HG03442 (cell line): ENCODE data around the gene SLC25A41.

Experiments used
- ATAC-seq: cut with Tn5 transposase; IDR thresholded peaks from one replicate; pipeline ENCODE4 v1.9.1; 2021; ENCODE audit warnings: mild to moderate bottlenecking, moderate library complexity; ENCODE audit not compliant: unreplicated experiment

SLC25A41 gene

DNA sequence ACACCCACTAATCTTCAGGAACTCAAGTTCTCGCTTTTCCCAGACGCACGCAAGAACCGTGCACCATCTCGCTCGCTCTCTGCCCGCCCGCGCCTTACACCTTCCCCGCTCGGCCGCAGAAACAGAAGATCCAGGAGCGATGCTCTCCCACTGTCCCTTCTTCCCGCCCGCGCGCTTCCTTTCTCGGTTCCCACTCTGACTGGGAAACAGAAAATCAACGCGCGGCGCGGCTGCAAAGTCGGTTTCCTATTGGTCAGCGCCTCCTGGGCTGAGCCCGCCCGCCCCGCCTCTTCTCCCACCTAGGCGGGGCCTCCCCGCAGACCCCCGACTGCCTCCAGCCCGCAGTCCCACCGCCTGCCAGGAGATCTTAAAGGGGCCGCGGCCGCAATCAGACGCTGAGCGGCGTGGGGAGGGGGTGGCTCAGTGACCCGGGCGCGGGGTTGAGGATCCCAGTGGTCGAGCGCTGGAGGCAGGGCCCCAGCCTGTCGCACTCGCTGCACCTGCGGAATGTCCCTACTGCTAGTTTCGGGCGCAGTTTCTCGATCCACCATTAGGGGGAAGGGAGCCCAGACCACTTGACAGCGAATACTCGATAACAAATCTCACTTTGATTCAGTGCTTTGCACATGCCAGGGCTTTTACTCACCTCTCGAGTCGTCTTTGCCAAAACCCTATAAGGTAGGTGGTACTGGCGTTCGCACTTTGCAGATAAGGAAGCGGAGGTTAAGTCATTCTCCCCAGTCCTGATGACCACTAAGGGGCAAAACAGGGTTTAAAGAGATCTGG lies 26.7 kb upstream of the SLC25A41 start:
- ATAC-seq = peak; percentile 59

DNA sequence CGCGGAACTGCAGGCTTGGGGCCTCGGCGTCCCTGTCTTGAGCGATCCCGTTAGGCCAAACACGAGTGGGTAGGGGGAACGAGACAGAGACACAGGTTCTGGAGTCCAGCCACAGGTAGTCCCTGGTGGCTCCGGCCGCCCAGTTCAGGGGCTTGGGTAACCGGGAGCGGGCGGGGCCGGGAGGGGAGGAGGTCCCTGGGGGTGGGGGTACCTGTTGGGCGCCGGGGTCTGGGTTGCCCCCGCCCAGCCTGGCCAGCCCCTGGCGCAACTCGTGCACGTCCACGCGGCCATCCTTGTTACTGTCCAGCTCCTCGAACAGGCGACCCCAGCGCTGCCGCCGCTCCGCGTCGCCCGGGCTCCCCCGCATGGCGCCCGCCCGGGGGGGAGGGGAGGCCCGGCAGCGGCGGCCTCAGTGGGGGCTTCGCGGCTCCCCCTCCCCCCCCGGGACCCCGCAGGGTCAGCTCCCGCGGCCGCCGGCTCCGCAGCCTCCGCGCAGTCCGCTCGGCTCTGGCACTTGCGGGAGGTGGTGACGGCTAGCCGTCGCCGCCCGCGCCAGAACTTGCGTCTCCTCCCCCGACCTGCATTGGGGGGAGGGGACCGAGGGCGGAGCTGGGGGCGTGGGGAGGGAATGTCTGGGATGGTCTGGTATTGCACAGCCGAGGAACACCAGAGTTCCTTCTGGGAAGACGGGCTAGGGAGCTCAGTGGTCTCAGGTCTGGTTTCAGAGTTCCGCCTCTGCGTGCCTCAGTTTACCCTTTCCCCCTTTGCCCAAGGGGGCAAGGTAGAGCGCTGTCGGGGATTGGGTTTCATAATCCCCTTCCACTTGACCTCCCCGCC lies 25.9 kb upstream of the SLC25A41 start, which contains the start of gene SLC25A23:
TSS of gene SLC25A23 (minus strand) at position 531 of the 837 bp plus-strand sequence. CDS start at position 367, 164 bp downstream.
- ATAC-seq = peak; percentile 20

DNA sequence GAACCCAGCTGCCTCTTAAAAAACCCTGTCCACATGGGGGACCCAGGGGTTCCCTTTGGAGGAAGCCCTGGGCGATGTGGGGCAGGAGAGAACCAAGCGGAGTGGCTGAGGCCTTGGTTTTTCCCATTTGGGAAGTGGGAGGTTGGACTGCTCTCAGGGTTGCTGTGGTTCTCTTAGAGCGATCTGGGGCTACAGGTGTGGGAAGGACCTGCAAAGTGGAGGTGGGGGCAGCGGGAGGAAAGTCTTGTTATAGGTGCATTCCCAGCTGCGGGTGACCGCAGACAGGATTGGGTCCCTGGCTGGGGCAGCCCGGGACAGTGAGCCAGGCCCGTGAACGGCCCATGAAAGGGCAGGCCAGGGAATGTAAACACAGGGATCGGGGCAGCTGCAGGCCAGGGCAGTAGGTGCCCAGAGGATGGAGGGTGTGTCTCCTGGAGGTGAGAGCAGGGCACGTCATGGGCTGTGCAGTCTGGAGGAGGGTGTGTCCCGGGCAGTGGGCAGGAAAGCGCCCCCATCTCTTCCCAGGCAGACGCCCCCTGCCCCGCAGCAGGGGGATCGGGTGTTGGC lies 25.2 kb upstream of the SLC25A41 start:
- no peak for ATAC-seq

DNA sequence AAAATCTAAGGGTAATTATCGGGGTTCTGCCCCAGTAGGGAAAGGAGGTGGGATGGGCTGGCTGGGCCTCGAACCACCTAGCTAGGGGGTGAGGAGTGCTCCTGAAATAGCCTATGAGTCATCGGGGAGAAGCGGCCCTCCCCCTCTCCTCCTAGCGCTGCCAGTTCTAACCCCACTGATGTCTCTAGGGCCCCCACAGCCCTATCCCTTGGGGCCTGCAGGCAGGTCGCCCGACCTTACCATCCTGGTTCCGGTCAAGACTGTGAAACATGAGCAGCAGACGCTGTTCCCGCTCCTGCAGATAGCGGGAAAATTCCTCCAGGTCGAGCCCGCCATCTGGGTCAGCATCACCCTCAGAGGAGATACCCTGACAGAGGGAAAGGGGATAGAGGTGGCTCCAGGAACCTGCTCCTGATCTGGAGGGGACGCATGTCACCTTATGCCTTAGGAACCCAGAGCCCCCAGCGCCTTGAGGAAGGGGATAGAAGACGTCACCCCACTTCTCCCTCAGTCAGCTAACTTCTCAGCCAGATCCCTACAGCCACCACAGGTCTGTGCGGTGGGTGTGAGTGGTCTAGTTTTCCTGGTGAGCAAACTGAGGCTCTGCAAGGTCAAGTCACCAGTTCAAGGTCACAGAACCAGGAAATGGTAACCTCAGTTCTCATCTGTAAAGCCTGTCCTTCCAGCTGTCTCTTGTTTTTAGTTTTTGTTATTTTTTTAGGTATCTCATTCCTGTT lies 24.6 kb upstream of the SLC25A41 start:
- ATAC-seq = no peak

DNA sequence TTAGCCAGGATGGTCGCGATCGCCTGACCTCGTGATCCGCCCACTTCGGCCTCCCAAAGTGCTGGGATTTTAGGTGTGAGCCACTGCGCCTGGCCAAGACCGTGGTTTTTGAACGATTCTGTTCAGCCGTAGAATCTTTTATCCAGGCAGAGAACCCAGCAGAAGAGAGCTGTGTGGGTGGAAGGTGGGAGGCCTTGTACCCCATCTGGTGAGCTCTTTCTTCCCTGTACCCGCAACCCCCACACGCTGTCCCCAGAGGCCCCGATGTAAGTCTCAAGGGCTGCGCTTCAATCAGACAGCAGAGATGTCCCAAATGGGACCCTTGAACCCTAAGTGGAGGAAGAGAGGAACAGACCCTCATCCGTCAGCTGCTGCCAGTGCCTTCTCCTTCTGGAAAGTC lies 22.4 kb upstream of the SLC25A41 start:
- ATAC-seq = no peak

DNA sequence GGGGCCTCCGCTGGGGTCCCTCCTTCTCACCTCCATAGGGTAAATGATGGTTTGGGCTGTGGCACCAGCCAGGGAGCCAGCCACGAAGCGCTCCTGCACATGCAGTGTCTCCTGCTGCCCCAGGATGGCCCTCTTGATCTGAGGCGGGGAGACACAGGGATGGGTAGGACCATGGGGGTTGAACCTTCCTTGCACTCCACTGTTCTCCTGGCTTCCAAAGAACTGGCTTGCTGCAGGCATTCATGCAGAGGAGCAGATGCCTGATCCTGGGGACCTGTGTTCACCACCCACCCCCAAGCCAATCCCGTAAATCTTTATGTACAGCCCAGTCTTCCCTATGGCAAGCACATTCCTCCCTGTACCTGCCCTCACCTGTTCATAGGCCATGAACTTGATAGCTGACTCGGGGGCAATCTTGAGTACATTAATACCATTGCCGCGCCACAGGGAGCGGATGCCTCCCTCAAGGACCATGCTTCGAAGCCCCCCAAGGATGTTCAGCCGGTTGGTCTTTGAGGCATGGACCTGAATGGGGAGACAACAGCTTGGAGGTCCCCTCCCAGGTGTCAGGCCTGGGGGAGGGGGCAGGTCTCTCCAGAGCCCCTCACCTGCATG lies 20.5 kb upstream of the SLC25A41 start:
- ATAC-seq = no peak

DNA sequence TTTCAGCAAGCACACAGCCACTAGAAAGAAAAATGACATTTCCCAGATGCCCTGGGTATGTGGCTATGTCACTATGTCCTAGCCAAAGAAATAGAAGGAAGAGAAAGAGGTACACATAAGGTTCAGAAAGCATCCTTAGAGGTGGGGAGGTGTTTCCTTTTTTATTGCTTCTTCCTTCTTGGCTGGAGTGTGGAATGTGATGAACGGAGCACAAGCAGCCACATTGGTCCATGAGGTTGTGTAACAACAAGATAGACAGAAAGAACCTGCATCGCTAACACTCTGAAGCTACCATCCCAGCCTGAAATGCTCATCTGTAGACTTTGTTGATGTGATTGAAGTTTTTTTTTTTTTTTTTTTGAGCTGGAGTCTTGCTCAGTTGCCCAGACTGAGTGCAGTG lies 19.3 kb upstream of the SLC25A41 start:
- no peak for ATAC-seq

DNA sequence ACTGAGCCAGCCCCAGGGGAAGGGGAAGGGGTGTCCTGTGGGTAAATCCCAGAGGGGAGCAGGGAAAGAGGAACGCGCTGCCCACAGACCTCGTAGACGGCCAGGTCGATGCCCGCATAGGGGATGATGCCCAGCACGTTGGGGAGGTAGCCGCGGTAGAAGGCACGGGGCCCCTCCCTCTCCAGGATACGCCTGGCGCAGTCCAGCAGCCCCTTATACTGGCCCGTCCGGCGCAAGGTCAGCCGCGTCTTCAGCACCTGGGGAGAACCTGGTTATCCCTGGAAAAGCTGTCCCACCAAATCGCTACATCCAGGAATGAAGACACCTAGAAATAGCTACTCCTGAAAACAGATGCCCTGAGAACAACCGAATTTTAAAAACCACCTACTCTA lies 18.7 kb upstream of the SLC25A41 start:
- ATAC-seq = no peak

DNA sequence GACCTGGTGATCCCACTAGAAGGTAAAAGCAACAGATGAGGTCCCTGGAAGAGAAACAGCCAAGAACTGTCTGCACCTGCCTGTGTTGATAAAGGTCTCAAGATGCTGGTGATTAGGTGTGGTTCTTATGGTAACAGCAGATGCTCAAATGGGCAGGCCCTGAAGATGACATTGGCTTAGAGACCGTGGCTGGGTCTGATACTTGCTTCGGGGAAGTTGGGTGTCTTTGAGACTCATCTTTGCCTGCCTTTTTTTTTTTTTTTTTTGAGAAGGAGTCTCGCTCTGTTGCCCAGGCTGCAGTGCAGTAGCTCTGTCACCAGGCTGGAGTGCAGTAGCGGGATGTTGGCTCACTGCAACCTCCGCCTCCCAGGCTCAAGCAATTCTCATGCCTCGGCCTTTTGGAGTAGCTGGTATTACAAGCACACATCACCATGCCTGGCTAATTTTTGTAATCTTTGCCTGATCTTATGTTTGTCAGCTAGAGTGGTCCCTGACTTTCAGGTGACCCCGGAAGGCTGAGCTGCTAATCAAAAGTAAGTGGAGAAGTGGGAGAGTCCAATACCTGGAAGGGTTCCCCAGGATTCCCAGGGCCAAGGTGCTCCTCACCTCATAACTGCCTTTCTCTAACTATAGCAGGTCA lies 18.1 kb upstream of the SLC25A41 start:
- no peak for ATAC-seq

DNA sequence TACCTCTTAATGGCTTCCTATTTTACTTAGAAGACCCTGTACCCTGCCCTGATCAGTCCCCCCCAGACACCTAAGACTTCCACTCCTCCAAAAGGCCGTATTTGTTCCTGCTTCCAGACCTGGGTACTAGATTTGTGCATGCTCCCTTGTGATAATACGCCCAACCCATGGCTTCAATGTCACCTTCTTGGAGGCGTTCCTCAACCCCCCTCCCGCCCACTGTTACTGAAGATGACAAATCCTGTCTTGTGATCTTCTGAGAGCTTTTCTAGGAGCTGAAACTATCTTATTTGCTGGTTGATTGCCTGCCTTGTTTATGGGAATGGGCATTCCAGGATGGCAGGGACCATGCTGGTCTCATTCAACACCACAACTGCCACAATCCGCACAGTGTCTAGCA lies 16.6 kb upstream of the SLC25A41 start:
- ATAC-seq = no peak

DNA sequence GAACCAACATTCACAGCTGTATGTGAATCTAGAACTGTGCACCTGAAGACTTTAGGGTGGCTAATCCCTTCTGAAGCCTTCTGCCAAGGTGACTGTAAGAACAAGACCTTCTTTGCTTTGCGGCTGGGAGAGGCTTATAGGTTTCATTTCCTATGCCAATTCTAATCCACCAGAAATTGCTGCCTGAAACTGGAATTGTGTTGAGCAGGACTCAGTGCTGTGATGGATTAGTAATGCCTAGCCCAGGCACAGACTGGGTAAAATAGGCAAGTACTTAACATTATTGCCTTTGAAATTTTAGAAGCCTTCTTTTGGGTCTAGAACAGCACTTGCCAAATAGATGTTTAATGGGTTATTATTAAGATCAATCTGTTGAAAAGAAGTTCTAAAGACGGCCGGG lies 14.5 kb upstream of the SLC25A41 start:
- no peak for ATAC-seq

DNA sequence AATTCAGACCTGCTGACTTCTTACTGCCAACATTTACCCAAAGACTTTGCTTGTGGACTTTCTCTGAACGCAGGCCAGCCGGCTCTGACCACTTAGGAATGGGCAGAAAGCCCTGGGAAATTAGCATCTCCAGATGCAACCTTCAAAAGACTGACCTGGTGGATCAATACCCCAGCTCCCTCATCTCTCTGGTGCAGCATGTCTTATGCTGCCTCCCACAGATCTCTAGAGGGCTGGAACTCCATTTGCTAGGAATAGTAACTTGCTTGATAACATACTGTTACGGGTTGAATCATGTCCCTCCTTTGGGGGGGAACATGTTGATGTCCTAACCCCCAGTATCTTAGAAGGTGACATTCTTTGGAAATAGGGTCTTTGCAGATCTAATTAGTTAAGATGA lies 12.9 kb upstream of the SLC25A41 start:
- ATAC-seq = no peak

DNA sequence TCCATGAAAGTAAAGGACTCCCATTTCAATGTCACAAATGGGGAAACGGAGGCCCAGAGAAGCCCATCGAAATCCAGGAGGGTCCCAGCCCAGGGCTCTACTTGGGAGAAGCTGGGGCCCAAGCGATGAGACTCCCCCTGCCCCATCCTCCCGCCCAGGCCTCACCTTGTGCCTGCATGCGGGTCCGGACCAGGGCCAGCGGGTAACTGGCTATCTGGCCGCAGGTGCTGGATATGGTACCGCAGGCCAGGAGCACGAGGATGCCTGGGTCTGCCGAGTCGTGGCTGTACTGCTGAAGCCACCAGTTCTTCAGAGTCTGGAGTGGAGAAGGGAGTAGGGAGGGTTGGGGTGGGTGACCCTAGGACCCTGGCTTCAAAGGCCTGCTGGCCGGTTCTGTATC lies 10.4 kb upstream of the SLC25A41 start:
- ATAC-seq = no peak

DNA sequence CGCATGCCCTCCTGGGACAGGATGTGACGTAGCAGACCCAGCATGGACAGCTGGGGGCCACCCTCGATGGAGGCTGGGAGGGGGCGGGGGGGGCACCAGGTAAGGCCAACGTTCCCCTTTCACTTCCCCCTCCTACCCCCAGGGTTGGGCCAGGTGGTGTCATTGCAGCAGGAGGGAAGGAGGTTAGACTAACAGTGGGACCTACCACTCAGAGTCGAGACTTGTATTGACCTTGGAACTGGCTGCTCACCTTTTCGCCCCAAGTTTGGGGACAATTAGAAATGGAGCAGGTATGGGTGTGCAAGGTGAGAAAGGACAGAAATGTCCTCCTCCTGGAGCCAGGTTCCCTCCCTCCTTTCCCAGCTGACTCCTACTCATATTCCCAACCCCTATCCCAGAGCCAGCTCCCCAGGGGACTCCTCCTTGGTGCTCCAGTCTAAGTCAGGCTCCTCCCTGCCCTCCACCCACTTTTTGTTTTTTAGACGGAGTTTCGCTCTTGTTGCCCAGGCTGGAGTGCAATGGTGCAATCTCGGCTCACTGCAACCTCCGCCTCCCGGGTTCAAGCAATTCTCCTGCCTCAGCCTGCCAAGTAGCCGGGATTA lies 8.6 kb upstream of the SLC25A41 start:
- no peak for ATAC-seq

DNA sequence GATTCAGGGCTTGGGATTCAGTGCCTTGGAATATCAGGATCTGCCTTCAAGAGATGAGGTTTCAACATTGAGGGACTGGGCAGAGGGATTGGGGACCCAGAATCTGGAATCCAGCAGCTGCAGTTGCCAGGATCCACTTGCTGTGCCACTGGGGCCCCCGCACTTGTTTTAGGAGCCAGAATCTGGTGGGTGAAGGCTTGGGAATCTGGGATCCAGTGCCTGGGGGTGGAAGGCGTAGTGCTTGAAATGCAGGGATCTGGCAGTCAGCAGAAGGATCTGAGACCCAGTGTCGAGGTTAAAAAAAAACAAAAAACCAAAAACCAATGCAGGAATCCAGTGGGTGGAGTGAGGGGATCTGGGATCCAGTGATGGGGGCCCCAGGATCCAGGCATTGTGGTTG lies 7.3 kb upstream of the SLC25A41 start:
- ATAC-seq = no peak

DNA sequence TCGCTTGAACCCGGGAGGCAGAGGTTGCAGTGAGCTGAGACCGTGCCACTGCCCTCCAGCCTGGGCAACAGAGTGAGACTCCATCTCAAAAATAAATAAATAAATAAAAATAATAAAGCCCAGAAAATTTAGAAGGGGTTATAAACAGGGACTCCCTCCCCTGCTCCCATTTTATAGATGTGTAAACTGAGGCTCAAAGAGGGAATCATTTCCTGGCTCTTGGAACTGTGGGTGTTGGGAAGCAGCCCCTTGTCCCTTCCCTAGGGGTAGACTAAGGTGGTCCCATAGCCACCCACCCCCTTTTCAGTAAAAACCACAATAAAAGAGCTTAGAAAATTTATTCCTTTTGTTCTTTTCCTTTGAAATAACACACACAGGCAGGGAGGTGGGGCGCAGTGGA lies 6.2 kb upstream of the SLC25A41 start:
- no peak for ATAC-seq

DNA sequence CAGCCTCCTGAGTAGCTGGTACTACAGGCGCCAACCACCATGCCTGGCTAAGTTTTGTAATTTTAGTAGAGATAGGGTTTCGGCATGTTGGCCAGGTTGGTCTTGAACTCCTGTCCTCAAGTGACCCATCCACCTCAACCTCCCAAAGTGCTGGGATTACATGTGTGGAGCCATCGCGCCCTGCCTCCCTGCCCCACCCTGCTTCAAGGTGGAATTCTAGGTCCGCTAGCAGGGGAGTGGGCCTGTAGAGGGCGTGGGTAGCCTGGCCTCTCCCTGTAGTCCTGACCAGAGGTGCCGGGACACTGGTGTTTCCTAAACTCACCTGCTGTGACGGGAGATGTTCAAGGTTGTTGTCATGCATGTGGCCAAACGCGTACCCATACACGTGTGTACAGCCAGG lies 398 bp downstream of the SLC25A41 start:
- ATAC-seq = no peak

DNA sequence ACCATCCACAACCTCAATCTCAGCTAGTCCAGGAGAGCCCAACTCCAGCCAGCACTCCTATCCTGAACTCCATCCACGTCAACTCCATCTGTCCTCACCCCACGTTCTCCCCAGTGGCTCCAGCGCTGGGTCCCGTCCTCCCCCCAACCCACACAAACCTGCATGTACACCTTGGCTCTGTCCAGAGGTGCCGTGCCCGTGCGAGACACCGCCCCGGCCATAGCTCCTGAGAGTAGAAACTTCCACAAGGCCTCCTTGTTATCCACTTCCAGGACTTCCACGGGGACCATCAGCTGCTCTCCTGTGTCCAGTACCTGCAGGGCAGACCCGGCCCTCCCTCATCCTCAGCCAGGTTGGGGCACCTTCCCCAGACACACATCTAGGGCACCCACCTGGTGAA lies 1.7 kb downstream of the SLC25A41 start:
- no peak for ATAC-seq

DNA sequence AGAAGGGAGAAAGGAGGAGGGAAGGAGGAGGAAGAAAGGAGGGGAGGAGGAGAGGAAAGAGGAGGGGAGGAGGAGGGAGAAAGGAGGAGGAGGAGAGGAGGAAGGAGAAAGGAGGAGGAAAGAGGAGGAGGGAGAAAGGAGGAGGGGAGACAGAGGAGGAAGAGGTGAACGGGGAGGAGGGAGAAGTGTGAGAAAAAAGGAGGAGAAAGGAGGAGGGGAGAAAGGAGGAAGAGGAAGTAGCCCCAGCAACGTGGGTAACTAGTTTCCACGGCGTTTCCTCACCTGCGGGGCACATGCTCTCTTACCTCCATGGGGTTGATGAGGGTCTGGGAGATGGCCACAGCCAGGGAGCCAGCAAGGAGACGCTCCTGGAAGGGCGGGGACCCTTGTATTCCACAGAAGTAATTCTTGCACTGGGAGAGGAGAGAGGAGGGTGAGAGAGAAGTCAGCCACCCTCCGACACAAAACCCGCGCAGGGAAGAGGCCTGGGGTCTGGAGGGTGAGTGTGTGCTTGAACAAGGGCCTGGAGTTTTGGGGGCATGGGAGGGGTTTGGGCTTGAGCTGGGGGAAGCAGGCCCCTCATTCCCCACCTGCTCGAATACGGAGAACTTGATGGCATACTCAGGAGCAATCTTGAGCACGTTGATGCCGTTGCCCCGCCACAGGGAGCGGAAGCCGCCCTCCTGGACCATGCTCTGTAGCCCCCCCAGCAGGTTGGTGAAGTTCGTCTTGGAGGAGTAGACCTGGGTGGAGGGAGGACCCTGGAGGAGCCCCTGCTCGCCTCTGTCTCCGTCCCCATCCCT lies 3.9 kb downstream of the SLC25A41 start:
- no peak for ATAC-seq
